AG08396 (cell line): ENCODE data around the gene TSC22D3.

Experiments
- DNase-seq: peaks from one replicate; pipeline ENCODE4 v3.0.0; 2012; ENCODE audit warnings: low spot score, mixed read lengths

TSC22D3 gene

DNA sequence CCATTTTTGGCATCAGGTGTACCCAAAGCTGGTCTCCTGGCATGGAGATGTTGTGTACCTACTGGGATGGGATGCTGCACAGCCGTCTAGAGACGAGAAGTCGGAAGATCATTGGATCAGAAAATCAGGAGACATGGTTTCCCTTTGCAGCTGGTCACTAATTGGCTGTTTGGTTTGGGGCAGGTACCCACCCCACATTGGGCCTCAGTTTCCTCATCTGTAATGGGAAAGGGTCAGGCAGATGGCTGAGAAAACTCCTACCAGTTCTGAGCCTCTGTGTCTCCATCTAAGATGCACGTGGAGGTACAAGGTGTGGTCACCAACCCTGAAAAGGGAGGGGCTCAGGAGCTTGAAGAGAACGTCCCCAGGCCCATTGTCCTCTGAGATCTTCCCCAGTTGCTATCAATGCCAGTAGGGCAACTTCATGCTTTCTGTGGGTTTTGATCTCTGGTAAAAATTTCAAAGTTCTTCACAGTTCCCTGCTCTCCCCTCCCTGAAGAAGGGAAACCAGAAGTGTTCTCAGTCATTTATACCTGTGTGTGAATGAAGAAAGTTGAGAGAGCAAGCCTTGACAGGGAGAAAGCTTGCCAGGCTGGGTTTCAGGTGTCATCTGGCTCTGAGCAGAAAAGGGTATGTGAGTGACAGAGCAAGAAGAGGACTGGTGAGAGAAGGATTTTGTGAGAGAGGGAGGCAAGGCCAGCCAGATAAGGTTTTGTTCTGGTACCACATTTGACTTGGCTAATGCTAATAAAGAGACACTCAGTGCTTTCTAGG is 15.1 kb downstream of the TSC22D3 start:
- no peak for DNase-seq

DNA sequence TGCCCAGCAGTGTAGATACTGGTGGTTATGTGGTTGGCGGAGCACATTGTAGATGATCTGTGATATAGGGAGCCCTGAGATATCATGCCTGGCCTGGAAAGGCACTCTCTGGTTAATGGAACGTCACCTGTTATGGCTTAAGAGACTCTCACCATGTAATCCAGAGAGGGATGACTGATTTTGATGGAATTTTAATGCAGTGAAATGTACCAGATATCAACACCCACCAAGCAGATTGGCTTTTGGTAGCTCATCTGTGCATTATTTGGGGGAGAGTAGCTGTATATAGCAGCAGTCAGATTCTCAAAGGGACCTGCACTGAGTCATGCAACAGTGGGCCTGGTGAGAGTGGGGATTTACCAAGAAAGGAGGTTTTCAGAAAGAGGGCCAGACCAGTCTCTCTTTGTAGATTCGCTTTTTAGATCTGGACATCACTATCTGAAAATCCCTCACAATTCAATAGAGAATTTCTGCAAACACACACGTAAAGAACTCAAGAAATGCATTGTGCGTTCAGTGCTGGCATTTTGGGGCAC is 17.3 kb downstream of the TSC22D3 start:
- no peak for DNase-seq

DNA sequence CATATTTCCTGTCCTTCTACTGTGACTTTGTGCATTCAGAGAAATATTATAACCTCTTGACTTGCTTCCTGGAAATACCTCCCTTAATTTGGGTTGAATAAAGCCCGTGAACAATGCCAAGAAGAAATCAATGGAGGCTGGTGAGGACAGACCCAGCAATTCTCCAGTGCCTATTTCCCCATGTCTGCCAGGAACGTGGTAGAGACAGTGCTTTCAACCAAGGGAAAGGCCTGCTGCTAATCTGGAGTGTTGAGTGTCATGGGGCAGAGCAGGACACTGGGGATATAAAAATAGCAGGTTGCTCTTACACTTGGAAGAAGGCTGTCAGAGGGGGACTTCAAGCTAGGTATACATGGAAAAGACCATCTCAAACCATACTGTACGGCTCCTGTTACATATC is 19.9 kb downstream of the TSC22D3 start:
- DNase-seq, result no peak

DNA sequence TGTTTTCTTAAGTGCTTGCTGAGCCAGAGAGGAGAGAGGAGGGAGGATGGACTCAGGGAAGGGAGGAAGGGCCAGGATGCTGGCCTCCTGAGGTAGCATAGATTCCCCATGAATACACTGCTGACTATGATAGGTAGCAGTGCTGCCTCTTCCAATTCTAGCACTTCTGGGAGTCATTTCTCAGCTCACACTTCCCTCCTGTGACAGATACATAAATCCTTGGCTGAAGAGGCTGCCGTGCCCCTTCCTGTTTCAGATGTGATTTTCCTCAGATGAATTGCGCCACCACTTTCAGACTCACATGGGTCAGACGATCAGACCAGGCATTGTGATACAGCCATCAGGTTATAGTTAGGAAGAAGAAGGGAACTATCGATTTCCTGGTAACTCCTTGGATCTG is 22.4 kb downstream of the TSC22D3 start:
- DNase-seq, result no peak

DNA sequence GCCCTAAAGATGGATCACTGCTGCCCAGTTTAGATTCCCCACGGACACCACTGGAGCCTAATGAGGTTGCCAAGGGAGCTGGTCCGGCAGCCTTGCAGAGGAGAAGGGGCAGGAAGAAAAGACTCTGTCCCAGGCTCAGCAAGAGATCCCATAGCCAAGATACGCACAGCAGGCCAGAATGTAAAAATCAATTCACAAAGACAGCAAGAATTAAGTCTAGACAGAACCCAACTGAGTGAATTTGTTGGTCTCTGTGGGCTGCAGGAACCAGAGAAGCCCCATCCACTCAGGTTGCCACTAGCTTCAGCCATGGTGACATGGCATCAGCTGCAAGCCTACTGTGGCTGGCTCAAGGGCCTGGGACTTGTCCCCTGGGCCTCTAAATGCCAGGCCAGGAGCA is 22.9 kb downstream of the TSC22D3 start:
- DNase-seq, result no peak

DNA sequence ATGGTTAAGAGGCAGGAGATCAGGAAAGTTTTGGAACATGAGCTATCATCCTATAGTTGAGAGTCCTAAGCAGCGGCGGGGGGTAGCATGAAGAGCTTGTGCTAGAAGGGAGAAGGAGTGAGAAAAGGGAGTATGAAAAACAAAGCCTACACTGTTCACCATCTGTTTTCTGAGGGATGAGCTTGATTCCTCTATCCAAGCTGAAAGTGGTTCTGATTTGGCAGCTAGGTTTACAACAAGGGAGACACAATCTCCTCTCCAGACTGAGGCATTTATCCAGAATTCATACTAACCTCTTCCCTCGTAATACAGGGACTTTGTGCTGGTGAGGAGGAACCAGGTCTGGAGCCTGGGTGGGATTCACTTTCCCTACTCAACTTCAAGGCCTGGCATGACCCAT is 23.5 kb downstream of the TSC22D3 start:
- DNase-seq, result no peak

DNA sequence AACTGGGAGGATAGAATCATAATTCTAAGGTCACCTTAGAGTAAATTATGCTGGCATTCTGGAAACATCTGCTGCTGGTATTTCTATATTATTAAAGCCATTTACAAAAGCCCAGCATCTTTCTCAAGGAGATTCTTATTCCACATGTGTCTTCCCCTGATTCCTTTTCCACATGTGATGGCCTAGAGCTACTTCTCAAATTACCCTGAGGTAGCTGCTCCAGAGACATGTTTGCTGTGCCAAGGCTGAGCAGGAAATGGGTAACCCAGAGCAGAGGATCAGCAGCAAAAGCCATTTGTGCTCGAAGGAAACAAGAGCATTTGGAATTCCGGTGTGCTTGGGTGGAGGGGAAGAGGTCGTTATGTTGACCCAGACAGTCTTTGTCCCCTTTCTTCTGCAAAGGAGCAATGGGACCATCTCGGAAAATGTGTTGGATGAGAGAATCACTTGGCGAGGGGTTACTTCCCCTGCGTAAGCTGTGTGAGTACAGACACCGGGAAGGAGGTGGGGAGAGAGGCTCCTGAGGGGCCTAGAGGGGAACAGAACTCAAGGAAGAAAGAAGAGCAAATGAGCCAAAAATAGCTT is 24.6 kb downstream of the TSC22D3 start:
- no peak for DNase-seq

DNA sequence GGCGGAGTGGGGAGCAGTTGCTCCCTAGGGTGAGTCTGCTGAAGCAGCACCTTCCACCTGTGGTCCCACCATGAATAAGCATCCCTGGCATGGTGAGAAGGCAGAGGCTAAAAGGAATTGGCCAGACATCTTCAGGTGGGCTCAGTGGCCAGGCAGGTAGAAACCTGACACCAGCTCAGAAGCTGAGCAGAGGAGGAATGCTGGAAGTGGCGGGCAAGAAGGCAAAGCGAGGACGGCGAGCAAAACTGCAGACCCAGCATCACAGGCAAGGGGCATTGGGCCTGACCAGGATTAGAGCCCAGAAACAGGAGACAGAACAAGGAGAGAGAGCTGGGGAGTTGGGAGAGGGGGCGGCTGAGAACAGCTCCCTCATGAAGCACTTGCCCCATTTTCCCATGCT is 25.3 kb downstream of the TSC22D3 start:
- no peak for DNase-seq

DNA sequence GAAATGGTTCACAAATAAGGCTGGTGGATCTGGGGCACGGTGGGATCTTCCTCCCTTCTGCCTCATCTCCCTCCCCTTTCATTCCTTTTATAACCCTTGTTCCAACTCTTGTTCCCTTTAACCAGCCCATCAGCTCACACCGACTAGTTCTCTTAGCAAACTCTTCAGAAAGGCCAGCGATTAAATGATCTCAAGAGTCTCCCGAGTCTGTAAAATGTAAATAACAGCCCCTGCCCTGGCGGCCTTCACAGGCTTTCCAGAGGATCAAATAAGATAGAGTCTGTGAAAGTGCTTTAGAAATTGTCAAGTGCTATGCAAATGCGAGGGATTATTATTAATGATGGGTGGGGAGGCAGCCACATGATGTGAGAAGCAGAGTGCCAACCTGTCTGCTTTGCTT is 27.1 kb downstream of the TSC22D3 start:
- no peak for DNase-seq

DNA sequence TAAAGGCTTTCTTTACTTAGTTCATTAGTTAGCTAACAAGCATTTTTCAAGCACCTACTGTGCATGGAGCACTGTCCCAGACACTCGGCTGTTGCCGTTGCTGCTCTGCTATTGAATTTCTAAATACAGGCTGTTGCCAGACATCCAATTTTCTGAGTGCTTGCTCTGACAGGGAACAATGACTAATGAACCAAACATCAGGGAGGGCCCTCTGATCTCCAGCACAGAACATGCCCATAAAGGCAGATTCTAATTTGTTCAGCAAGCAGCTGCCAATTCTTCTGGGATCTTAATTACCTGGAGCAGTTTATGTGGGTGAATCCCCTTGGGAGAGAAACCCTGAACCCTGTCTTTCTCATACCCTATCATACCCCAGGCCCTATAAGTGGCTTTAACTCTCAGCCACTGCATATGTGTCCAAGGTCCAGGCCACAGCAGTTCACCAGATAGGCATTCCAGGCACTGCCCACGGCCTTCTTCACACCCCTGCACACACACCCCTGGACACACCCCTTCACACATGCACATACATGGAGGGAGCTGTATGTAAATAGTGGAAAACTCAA is 27.9 kb downstream of the TSC22D3 start:
- peak; percentile 59 for DNase-seq

DNA sequence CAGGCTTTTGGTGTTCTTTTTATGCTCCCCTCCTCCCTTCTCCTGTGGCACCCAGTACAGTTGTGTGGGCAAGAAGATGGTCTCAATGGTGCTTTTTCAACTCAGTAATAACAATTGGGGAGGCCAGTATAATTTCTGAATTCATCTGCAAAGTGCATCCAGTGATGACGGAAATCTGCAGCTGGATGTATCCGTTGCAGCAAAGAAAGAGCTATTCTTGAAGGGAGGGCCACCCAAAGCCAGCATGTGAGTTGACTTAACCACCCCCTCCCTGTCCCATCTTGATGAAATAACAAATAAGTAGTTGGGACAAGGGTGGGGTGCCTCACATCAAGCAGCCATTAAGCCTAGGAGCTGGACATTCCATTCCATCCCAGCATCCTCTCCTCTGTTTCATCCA is 30.7 kb downstream of the TSC22D3 start:
- DNase-seq, result no peak

DNA sequence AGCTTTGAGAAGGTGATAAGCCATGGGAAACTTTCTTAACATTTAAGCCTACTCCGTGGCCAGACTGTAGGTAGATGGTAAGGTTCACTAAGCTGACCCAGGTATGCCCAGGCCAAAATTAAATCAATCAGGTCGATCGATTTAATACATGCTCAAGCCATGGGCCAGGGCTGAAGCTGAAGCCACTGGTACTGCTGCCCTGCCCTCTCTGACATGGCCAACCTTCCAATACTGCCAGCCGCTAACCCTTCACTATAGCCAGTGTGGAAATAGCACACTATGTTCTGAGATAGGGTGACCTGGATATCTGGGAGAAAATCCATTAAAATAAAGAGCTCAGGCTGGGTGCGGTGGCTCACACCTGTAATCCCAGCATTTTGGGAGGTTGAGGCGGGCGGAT is 31.6 kb downstream of the TSC22D3 start:
- DNase-seq, result no peak

DNA sequence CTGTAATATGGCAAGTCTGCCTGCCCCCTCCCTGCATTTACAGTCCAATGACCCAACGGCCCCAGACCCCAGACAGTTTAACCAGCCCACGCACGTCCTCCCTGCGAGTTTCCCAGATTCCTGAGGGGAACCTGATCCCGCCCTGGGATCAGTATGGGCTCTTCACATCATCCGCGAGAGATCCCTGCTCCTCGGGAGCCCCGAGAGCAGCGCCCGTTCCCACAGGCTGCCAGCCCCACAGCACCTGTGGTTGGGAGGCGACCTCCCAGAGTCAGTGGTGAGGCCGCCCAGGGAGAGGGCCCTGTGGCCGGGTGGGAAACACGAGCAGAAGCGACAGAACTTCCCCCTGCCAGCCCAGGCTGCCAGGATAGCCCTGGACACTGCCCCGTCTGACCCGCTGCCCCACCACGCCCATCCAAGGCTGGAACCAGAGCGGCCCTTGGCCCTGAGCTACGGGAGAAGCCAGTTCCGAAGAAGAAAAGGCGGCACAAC is 32.8 kb downstream of the TSC22D3 start:
- no peak for DNase-seq

DNA sequence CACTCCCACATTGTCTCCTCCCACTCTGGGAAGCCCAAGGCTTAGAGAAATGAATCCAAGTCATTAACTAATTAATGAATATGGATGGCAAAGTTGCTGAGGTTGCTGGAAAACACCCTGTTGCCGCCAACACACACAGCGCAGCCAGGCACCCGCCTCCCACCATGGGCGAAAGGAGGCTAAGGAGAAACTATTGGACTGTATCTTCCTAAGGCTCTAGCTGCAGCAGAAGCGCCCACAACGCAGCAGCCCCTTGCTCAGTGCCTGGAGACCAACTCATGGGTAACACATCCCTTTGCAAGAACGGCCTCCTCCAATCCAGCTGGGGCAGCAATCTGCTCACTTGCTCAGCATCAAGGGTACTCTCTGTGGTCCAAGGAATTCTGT is 34.2 kb downstream of the TSC22D3 start:
- DNase-seq, result no peak

DNA sequence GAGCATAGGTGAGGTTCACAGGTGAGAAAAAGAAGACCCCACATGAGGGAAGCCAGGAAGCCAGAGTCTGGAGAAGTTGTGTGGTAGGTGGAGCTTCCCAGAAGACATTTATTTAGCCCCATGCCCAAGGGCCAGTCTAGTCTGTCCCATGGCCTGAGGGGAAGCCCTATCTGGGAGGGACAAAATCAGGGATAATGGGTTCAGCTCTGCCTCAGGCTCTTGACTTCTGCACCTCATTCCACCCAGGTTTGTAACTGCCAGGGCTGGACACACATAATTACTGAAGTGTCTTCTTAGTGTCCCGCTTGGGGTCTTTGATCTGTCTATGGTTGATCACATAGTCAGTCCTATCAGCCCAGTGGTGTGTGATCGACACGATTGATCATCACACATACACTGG is 36.0 kb downstream of the TSC22D3 start:
- DNase-seq, result no peak

DNA sequence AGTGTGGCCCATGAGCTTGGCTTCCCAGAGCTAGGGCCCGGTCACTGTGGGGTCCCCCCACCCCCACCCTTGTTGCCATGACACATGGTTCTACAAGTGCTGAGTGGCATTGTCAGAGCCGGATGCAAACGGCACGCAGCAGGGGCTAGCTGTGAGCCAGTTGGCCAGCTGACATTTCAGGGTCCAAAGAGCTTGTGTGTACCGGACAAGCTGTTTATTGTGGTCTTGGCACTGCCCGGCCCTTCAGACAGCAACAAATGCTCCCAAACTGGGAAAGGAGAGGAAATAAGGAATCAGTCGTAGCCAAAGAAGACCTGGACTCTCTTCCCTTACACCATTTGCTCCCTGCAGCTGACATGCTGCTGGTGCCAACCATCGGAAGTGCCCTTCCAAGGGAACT is 36.8 kb downstream of the TSC22D3 start:
- no peak for DNase-seq

DNA sequence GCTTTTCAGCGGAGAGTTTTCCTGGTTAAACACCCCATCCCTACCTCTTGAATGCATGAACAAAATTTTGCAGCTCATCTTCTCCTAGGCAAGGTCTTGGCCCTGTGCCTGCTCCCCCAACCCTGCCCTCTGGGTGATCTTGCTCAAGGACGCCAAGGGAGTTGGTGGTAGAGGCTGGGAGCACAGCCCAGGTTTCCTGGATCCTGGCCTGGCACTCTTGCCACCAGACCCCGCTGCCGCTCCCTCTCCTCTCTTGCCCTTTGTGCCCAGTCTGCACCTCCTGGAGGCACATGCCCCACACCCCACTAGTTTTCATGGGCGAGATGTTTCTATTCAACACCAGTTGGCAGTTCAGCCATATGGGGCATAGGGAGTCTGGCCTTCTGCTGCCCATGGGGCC is 37.3 kb downstream of the TSC22D3 start:
- no peak for DNase-seq

DNA sequence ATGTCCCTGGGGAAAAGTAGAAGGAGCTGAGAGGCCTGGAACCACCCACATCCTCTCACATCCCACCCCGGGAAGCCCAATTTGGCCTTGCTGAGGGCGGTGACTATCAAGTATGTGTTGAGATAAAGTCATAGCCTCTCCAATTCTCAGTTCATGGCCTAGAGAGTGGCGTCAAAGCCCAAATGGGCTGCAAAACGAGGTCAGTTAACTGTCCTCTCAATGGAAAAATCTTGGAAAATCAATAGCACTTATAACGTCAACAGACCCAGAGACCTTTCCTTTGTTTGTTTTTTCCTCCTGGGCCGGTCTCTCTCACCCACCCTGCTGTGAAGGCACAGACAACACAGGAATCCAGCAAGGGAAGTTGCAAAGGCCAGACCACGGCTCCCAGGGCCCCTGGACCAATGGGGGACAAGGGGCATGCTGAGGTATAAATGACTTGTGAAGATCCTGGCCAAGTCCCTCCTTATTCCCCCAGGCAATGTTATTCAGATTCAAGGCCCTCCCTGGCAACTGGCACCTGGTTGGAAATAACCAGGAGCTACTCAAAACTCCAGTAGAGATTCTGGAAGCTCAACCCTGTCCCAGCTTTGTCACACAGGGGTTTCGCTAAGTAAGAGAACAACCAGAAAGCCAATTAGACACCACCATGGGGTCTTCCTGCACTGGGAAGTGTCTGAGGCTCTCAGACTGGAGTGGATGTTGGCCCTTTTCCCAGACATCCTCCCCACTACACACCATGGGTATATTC is 38.6 kb downstream of the TSC22D3 start:
- DNase-seq, result no peak

DNA sequence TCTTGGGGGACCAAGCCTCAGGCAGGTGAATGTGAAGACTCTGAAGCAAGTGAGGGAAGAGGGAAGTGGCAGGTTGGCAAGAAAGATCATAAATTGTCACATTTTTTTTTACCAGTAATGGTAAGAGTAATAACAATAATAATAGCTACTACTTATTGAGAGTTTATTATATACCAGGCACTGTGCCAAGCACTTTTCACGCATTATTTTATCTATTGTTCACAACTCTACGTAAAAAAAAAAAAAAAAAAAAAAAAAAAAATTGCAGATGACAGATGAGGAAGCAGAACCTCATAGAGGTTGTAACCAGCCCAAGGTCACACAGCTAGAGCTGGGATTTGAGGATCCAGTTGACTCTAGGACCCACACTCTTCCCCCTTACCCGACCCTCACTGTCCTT is 40.9 kb downstream of the TSC22D3 start:
- no peak for DNase-seq

DNA sequence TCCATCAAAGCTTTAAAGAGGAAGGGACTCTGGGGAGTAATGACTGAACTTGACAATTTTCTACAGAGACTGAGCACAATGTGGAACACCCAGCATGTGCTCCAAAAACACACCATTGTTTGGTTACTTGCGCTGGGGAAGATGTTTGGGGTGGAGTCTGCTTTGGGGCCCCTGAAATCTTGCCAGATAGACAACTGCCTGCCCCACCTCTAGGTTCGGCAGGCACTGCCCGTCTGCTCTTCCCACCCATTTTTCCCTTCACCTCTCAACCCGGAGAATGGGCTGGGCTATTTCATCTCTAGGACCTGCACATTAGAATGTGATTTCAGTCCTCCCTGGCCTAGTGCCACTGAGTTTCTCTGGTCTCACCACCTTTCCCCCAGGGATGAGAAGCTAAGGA is 41.9 kb downstream of the TSC22D3 start:
- DNase-seq, result no peak

DNA sequence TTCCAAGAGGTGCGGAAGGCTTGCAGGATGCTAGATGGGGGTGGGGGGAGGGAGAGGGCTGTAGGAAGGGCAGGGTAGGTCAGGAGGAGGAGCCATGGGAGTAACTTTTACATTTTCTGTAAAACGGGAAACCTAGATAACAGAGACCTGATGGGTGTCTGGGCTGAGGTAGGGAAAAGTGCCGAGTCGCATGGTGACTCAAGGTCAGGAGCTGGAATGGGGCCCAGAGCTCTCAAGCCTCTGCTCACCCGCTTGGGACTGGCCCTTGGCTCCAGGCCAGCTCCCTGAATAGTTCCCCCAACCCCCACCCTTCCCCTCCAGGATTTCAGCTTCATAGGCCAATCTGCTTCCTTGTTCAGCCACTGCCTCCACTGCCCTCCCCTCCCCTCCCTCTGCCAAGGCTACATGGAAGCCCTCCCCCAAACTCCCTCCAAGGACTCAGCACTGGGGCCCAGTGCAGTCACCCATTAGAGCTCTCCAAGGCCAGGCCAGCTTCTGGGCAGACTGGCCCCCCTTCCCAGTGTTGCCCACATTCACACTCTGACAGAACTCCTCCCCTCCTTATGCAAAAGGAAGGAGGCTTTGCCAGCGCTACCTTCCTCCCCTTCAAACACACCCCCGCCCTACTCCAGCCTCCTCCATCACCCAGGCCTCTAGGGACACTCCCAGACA is 43.6 kb downstream of the TSC22D3 start:
- peak; percentile 52 for DNase-seq
